GM12875 (cell line): ENCODE results near the gene UQCC2.

Experiments used
- H3K4me3 ChIP-seq: one replicate; pipeline ENCODE4 v1.5.1; 2011; ENCODE audit warnings: low read depth, low read length, control low read depth
- CTCF ChIP-seq: IDR thresholded peaks from 2 replicates; pipeline ENCODE4 v1.5.1; 2011; ENCODE audit warnings: low read depth, mild to moderate bottlenecking, control low read depth, inconsistent platforms, low read length, moderate library complexity, borderline replicate concordance; ENCODE audit not compliant: insufficient read depth

UQCC2 gene

GRCh38 chr6:33721508-33721907 is 10.0 kb upstream of the UQCC2 start:
- no peak for TF ChIP-seq CTCF
- H3K4me3 ChIP-seq = no peak overlapping the region

- H3K4me3 ChIP-seq = no peak overlapping the region
- no peak for TF ChIP-seq CTCF
Measured at GRCh38 chr6:33720998-33721397, 9.5 kb upstream of the UQCC2 start.

DNA sequence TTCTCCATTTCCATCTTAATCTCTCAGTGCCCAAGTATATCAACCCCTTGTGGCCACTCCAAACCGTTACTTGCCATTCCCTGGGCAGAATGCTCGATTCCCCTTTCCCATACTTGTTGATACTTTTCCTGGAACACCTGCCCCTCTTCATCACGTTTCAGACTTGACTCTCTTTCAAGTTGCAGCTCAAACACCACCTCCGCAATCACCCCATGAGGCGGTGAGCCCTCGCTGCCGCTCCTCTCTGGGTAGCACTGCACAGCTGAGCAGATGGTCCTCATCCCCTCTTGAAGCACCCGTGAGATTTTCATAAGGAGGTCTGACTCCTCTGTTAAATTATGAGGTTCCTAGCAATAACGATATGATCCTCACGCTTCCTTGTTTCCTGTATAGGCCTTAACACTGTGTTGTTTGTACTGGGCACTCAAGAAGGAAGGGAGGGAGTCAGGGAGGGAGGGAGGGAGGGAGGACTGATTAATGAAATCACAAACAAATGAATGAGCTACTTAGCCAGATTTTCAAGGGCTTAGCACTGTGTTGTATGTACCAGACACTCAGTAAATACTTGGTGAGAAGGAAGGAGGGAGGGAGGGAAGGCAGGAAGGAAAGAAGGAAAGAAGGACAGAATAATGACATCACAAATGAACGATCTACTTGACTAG is 8.0 kb upstream of the UQCC2 start:
- H3K4me3 ChIP-seq = no peak overlapping the region
- no peak for TF ChIP-seq CTCF

DNA sequence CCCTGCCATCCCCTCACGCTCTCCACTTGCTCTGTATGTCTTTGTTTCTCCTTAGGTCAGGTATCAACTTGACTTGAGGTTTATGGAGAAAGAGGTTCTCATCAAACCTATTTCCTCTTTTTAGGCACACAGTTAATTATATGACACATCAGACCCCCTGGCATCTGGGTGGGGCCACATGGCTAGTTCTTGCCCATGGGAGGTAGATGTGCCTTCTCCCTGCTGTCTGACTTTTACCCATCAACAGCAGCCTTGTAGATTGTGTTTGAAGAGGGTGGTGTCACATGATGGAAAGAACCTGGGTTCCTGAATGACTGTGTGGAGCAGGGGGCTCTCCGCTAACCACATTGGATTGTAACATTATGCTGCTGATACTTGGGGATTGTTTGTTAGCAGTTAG is 7.2 kb upstream of the UQCC2 start:
- TF ChIP-seq CTCF = no peak

DNA sequence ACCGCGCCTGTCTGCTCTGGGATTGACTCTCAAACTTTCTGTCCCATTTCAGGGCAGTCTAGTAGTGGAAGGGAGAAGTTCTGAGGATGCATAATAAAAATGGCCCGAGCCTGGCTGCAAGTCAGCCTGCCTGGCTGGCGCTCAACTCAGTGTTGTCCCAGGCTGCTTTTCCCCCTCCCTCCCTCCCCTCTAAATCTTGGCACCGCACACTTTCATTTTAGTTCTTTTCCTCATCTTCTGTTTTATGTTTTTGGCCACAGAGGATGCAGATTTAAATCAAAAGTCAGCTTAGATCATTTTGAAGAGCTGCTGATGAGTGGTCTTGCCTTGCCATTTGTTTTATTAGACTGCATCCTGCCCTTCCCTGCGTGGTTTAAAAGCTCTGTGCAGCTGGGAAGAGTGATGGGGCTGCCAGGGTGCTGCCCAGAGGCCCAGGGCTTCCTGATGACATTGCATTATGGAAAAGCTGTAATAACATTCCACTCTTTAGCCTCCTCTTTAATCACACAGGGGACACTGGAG is 6.5 kb upstream of the UQCC2 start:
- no peak overlapping the region for H3K4me3 ChIP-seq
- TF ChIP-seq CTCF = no peak

More for the DNA sequence above, 7.2 kb upstream of the UQCC2 start:
- no peak overlapping the region for H3K4me3 ChIP-seq

DNA sequence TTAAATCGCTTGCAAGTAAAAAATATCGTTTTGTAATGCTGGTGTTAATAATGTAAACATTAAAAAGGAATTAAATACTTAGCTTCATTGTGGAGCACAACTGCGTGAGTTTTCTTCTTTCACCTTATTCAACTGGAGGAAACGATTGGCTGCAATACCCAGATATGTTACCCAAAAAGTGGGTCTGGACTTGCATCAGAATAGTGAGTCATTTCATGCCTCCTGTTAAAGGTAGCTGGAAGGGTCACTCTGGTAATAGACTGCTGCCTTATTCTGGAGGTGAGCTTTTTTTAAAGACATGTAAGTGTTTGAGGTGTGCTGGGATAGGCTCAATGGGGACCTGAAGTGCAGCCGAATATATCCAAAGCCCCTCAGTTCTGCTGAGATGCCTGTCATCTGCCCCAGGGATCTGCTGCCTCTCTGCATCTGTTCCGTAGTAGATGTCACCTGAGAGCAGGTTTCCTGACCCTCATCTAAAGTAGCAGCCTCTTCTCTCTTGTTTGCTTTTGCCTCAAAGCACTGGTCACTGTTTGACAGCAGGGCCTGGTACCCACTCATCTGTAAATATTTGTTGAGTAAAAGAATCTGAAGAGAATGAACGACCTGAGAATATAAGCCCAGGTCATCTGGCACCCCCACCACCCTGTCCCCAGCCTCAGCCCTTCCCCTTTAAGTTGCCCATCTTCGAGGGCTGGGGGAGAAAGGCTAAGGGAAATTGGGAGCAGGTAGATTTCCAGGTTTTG is 5.6 kb upstream of the UQCC2 start:
- no peak for TF ChIP-seq CTCF
- H3K4me3 ChIP-seq = no peak overlapping the region

- no peak overlapping the region for H3K4me3 ChIP-seq
- no peak for TF ChIP-seq CTCF
Measured at GRCh38 chr6:33716379-33716778, 4.9 kb upstream of the UQCC2 start.
